ENCODE measurements around the gene MT1G. TPM values are rescaled to one million over a fixed set of nuclear protein-coding genes. Genes with fewer than 3 reads are reported as not detected.

Gene MT1G
- total RNA-seq, 1 donor from 2014 or later, result 0.75 TPM

GRCh38 chr16:56629531-56629930 is 38.3 kb downstream of the MT1G start:
- no peaks in the 10 kb centered on the region for H3K36me3 ChIP-seq (ENCODE audit: control insufficient read depth, insufficient read depth, low read length)
- TF ChIP-seq CTCF (IDR thresholded peaks at IDR 0.05; ENCODE audit: insufficient read depth, low read length, poor library complexity, severe bottlenecking), result no peak
- DNase-seq (ENCODE audit: low read depth), result no peak
- peaks cover 16% of the 10 kb centered on the region for H3K27me3 ChIP-seq (ENCODE audit: control insufficient read depth, insufficient read depth, low read length)
- H3K4me3 ChIP-seq (ENCODE audit: low read depth, low read length), result no peak overlapping the region

GRCh38 chr16:56628486-56629350 is 39.1 kb downstream of the MT1G start:
- no peak for DNase-seq (ENCODE audit: low read depth)
- H3K36me3 ChIP-seq (ENCODE audit: control insufficient read depth, insufficient read depth, low read length), result no peaks in the 10 kb centered on the region
- TF ChIP-seq CTCF (IDR thresholded peaks at IDR 0.05; ENCODE audit: insufficient read depth, low read length, poor library complexity, severe bottlenecking), result no peak

GRCh38 chr16:56626685-56627084 is 41.2 kb downstream of the MT1G start:
- Histone ChIP-seq H3K27me3 (ENCODE audit: control insufficient read depth, insufficient read depth, low read length) (no peaks in the 10 kb centered on the region), H3K36me3 (ENCODE audit: control insufficient read depth, insufficient read depth, low read length) (no peaks in the 10 kb centered on the region), H3K4me3 (ENCODE audit: low read depth, low read length) (peak overlapping the region; percentile 60)
- no peak for DNase-seq (ENCODE audit: low read depth)
- TF ChIP-seq CTCF (IDR thresholded peaks at IDR 0.05; ENCODE audit: insufficient read depth, low read length, poor library complexity, severe bottlenecking), result no peak

More at GRCh38 chr16:56628486-56629350, 39.1 kb downstream of the MT1G start:
- no peak overlapping the region for H3K4me3 ChIP-seq (ENCODE audit: low read depth, low read length)
- H3K27me3 ChIP-seq (ENCODE audit: control insufficient read depth, insufficient read depth, low read length), result peaks cover 15% of the 10 kb centered on the region

- no peak for DNase-seq (ENCODE audit: low read depth)
- TF ChIP-seq CTCF (IDR thresholded peaks at IDR 0.05; ENCODE audit: insufficient read depth, low read length, poor library complexity, severe bottlenecking), result no peak
Observed at GRCh38 chr16:56625943-56626654, 41.8 kb downstream of the MT1G start.

GRCh38 chr16:56625140-56625942 is 42.5 kb downstream of the MT1G start, which contains the start of gene MT1E:
MT1E (plus strand) TSS chr16:56625781; CDS start chr16:56625852, 71 bp downstream.
- no peaks in the 10 kb centered on the region for H3K36me3 ChIP-seq (ENCODE audit: control insufficient read depth, insufficient read depth, low read length)
- DNase-seq (ENCODE audit: low read depth), result no peak
- peak within 1 kb of the TSS; percentile 60 for H3K4me3 ChIP-seq (ENCODE audit: low read depth, low read length)
- no peak for TF ChIP-seq CTCF (IDR thresholded peaks at IDR 0.05; ENCODE audit: insufficient read depth, low read length, poor library complexity, severe bottlenecking)
- no peaks in the 10 kb centered on the region for H3K27me3 ChIP-seq (ENCODE audit: control insufficient read depth, insufficient read depth, low read length)

More at GRCh38 chr16:56625943-56626654, 41.8 kb downstream of the MT1G start:
- Histone ChIP-seq H3K36me3 (ENCODE audit: control insufficient read depth, insufficient read depth, low read length) (no peaks in the 10 kb centered on the region), H3K4me3 (ENCODE audit: low read depth, low read length) (peak overlapping the region; percentile 60), H3K27me3 (ENCODE audit: control insufficient read depth, insufficient read depth, low read length) (no peaks in the 10 kb centered on the region)

Data from kidney epithelial cell (primary cell).